GM04503 (cell line): Measurements from ENCODE around the gene SEC23A.

Experiments
- DNase-seq: peaks from one replicate; pipeline ENCODE4 v3.0.0-alpha.2; 2012; ENCODE audit warnings: low read depth

Gene SEC23A

DNA sequence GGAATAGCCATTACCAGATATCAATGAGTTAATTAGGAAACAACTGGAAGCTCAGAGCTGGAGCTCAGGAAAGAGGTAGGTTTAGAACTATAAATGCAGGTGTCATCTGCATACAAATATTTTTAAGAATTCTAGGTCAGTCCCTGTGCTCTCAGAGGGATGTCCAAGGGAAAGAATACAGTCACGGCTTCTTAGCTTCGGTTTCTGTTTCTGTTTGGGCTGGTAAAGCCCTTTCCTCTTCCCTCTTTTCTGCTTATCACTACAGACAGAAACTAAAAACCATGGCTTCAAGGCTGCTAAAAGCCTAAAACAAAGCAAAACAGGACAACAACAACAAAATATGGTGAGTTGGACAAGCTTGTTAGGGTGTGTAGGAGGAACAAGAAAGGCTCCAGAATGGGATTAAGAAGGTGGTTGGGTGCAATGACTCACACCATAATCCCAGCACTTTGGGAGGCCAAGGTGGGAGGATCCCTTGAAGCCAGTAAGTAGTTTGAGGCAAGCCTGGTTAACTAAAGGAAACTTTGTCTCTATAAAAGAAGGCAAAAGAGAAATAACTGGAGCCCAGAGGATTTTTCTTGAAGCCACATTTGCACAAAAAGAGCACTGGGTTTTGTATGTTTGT is 113.0 kb downstream of the SEC23A start:
- DNase-seq, result no peak

GRCh38 chr14:38987781-38988180 is 115.3 kb downstream of the SEC23A start:
- DNase-seq, result no peak

DNA sequence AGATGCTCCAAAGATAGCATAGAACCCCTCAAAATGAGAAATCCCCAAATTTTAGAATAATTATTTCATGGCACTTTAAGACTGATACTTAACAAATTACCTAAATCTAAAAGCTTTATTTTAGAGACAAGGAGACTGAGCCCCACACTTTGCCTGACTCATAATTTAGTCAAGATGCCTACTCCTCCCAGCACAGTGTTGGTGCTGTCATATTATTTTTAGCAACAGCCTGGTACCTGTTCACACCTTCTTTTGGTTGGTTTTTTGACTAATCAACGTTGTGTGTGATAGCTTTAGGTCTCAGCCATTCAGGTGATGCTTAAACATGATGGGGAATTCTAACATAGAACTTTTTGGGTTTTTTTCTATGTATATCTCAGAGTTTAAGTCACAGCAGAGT is 120.2 kb downstream of the SEC23A start:
- no peak for DNase-seq

GRCh38 chr14:38982278-38982677 is 120.8 kb downstream of the SEC23A start:
- DNase-seq, result no peak
